Measurements from ENCODE around the gene CA14.

GRCh38 chr1:150295476-150295875 is 37.9 kb downstream of the CA14 start:
- no peak for TF ChIP-seq CTCF (IDR thresholded peaks at IDR 0.05; ENCODE audit: insufficient read depth, low read length)
- TF ChIP-seq POLR2AphosphoS5 (IDR thresholded peaks at IDR 0.05; ENCODE audit: low read depth): no peak
- TF ChIP-seq REST (IDR thresholded peaks at IDR 0.05; ENCODE audit: insufficient replicate concordance, low read depth): no peak

Measured in HL-60 (cell line).